Gastroesophageal sphincter (tissue), 4 donors: Measurements from ENCODE around the gene ESR2. TPM values are rescaled to one million over a fixed set of nuclear protein-coding genes. Genes with fewer than 3 reads are reported as not detected.

Experiments used
- ATAC-seq: fragments of 150-250 bp; one replicate; pipeline ENCODE4 v1.9.1; 2016; ENCODE audit warnings: mild to moderate bottlenecking, moderate library complexity
- H3K27ac ChIP-seq, 4 donors: fragments of 200-600 bp; sonication (generic) in 3 of 4; 1 replicate in 3 of 4; 2 replicates in 1 of 4; pipeline ENCODE4 v1.5.1; 2016 to 2019
- H3K27me3 ChIP-seq: fragments of 200-600 bp; sonication (generic); one replicate; pipeline ENCODE4 v1.5.1; 2019
- H3K36me3 ChIP-seq, 2 donors: fragments of 200-600 bp; sonication (generic); one replicate each; pipeline ENCODE4 v1.5.1; 2019; ENCODE audit warnings: control low read depth in 1 of 2
- H3K4me1 ChIP-seq, 3 donors: fragments of 200-600 bp; sonication (generic); 1 replicate in 2 of 3; 2 replicates in 1 of 3; pipeline ENCODE4 v1.5.1; 2016 to 2019; ENCODE audit warnings: control low read depth in 2 of 3
- H3K4me3 ChIP-seq, 2 donors: fragments of 200-600 bp; sonication (generic); one replicate each; pipeline ENCODE4 v1.5.1; 2019; ENCODE audit warnings: mild to moderate bottlenecking in 1 of 2, moderate library complexity in 1 of 2
- H3K9me3 ChIP-seq, 3 donors: fragments of 200-600 bp; sonication (generic); one replicate each; pipeline ENCODE4 v1.5.1; 2017 to 2019; ENCODE audit warnings: control low read depth in 2 of 3
- EP300 ChIP-seq: sonication (generic); formaldehyde crosslinking; IDR thresholded peaks from one replicate; pipeline ENCODE4 v1.6.1; 2017; ENCODE audit warnings: antibody characterized with exemption, mild to moderate bottlenecking
- POLR2A ChIP-seq, 2 donors: fragments of 450-650 bp; IDR thresholded peaks; one replicate each; pipeline ENCODE4 v1.6.1; 2017; ENCODE audit warnings: antibody characterized with exemption in 2 of 2, mild to moderate bottlenecking in 2 of 2, moderate library complexity in 1 of 2
- POLR2AphosphoS5 ChIP-seq: sonication (generic); formaldehyde crosslinking; IDR thresholded peaks from one replicate; pipeline ENCODE4 v1.6.1; 2017; ENCODE audit warnings: antibody characterized with exemption
- WGBS, 2 donors: methylation state at CpG; one replicate each; pipeline ENCODE4 v1.1.5; 2018; ENCODE audit warnings: low coverage in 1 of 2; 5-methylcytosine and 5-hydroxymethylcytosine counted together
- total RNA-seq, 4 donors: library from RNA; depleted of rRNA; stranded (reverse); fragments of >200 nt; gene quantifications; one replicate each; pipeline ENCODE4 v1.1.0, GENCODE V29; 2016
- TF ChIP-seq, protein P1 (sequence below), 4 experiments: fragments of 200-600 bp in 2 of 4; fragments of 450-650 bp in 2 of 4; sonication (generic) in 1 of 4; IDR thresholded peaks; one replicate each; pipeline ENCODE4 v1.5.1; 2017 to 2019; ENCODE audit warnings: antibody characterized with exemption in 4 of 4, mild to moderate bottlenecking in 2 of 4, moderate library complexity in 2 of 4

ESR2 gene
- total RNA-seq, 4 donors from 2014 or later = 0.23 to 2.5 (median 0.40) TPM; not detected in 1

DNA sequence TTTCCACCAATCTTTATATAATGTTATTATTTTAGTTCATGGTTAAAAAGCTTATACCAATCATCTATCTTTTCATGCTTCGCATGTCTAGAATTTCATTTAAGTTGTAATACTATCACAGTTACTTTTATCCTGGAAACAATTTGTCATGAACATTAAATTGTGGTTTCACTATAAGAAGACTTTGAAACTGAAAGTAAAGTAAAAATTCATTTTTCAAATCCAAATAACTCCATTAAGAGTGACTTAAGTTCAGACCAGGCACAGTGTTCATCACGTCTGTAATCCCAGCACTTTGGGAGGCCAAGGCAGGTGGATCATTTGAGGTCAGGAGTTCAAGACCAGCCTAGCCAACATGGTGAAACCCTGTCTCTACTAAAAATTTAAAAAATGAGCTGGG is 12.4 kb downstream of the ESR2 start:
- no peak for ATAC-seq

DNA sequence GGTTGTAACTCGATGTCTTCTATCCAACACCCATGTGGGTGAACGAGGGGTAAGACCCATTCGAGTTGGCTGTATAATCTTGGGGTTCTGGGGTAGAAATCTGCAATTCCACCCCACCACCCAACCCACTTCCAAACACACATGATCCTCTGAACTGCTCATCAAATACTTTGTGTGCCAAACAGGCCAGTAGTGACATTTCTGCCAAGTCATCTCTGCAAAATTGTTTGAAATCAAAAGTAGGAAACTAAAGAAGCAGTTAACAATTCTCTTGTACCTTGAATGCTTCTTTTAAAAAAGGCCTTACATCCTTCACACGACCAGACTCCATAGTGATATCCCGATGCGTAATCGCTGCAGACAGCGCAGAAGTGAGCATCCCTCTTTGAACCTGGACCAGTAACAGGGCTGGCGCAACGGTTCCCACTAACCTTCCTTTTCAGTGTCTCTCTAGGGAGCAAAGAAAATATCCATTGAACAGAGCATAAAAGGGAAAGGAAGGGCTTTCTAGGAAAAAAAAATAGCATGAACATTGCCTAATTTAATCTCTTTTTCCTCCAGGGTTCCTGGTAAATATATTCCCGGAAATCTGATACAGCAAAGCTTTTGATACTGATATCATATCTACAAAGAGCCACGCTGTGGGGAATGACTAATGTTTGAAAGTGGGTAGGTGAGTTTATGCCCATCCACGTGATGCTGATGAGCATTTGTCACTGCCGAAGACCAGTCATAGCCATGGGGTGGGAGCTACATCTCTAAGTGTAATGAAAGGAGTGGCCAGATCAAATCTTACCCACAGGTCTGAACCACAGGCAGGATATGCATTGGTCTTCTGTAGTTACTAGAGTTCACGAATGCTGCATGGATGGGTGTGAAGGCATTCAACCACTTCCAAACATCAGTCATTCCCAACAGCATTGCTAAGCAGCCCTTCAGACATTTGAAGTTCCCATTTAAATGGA is 14.2 kb downstream of the ESR2 start:
- 71 to 91% methylated on average over 6 to 14 of the region's 15 CpGs for WGBS, 2 donors
- H3K36me3 ChIP-seq = no peaks in the 10 kb centered on the region
- H3K4me3 ChIP-seq = no peak overlapping the region
- peaks cover 2% of the 10 kb centered on the region for H3K27me3 ChIP-seq
- H3K27ac ChIP-seq = no peak overlapping the region
- TF ChIP-seq POLR2A (IDR thresholded peaks at IDR 0.05) = no peak
- TF ChIP-seq, protein P1, sequence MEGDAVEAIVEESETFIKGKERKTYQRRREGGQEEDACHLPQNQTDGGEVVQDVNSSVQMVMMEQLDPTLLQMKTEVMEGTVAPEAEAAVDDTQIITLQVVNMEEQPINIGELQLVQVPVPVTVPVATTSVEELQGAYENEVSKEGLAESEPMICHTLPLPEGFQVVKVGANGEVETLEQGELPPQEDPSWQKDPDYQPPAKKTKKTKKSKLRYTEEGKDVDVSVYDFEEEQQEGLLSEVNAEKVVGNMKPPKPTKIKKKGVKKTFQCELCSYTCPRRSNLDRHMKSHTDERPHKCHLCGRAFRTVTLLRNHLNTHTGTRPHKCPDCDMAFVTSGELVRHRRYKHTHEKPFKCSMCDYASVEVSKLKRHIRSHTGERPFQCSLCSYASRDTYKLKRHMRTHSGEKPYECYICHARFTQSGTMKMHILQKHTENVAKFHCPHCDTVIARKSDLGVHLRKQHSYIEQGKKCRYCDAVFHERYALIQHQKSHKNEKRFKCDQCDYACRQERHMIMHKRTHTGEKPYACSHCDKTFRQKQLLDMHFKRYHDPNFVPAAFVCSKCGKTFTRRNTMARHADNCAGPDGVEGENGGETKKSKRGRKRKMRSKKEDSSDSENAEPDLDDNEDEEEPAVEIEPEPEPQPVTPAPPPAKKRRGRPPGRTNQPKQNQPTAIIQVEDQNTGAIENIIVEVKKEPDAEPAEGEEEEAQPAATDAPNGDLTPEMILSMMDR (IDR thresholded peaks at IDR 0.05) = no peak
- no peak for TF ChIP-seq POLR2AphosphoS5
- no peak for TF ChIP-seq EP300
- no peak for ATAC-seq
- no peaks in the 10 kb centered on the region for H3K9me3 ChIP-seq
- H3K4me1 ChIP-seq = no peaks in the 10 kb centered on the region

More for the DNA sequence above, 12.4 kb downstream of the ESR2 start:
- Histone ChIP-seq H3K4me1 (no peaks in the 10 kb centered on the region), H3K4me3 (no peak overlapping the region), H3K9me3 (no peaks in the 10 kb centered on the region), H3K36me3 (no peaks in the 10 kb centered on the region), H3K27me3 (peaks cover 16% of the 10 kb centered on the region), H3K27ac (no peak overlapping the region)
- 50 to 52% methylated on average over 2 of the region's 2 CpGs for WGBS, 2 donors
- TF ChIP-seq POLR2AphosphoS5 (no peak), POLR2A (IDR thresholded peaks at IDR 0.05) (no peak), EP300 (no peak)
- TF ChIP-seq, protein P1 (IDR thresholded peaks at IDR 0.05) = no peak

DNA sequence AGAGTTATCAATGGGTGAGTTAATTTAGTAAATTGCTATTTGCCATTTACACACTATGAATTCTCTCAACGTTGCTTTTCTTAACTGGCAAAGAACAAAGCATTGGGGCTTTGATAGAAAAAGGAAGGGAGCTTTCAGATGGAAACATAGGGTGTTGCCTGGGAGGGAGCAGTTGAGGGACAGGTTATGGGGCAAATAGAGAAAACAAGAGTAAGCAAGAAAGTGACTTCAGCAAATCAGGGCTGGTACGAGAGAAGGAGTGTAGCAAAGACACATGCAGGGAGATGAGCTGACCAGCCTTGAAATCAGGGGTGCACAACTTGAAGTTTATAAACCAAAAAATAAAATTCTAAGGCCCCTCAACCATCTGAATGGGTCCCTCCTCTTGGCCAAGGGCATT is 15.7 kb downstream of the ESR2 start:
- H3K4me1 ChIP-seq = no peaks in the 10 kb centered on the region
- no peaks in the 10 kb centered on the region for H3K36me3 ChIP-seq
- H3K27ac ChIP-seq = no peak overlapping the region
- TF ChIP-seq POLR2A (IDR thresholded peaks at IDR 0.05) = no peak
- no peak for TF ChIP-seq EP300
- no peak for TF ChIP-seq POLR2AphosphoS5
- TF ChIP-seq, protein P1 (IDR thresholded peaks at IDR 0.05) = no peak
- WGBS, 2 donors = 60 to 91% methylated on average over 1 to 2 of the region's 2 CpGs
- no peaks in the 10 kb centered on the region for H3K27me3 ChIP-seq
- no peaks in the 10 kb centered on the region for H3K9me3 ChIP-seq
- no peak for ATAC-seq
- H3K4me3 ChIP-seq = no peak overlapping the region

DNA sequence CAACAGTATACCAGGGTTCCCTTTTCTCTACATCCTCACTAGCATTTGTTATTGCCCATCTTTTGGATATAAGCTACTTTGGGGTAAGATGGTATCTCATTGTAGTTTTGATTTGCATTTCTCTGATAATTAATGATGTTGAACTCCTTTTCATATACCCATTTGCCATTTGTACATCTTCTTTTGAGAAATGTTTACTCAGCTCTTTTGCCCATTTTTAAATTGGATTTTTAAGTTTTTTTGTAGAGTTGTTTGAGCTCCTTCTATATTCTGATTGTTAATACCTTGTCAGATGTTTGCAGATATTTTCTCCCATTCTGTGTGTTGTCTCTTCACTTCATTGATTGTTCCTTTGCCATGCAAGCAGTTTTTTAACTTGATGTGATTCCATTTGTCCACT is 22.2 kb downstream of the ESR2 start:
- Histone ChIP-seq H3K9me3 (no peaks in the 10 kb centered on the region), H3K27me3 (no peaks in the 10 kb centered on the region), H3K4me1 (no peaks in the 10 kb centered on the region), H3K4me3 (no peak overlapping the region), H3K27ac (no peak overlapping the region), H3K36me3 (no peaks in the 10 kb centered on the region)
- TF ChIP-seq EP300 (no peak), POLR2AphosphoS5 (no peak), POLR2A (IDR thresholded peaks at IDR 0.05) (no peak)
- TF ChIP-seq, protein P1 (IDR thresholded peaks at IDR 0.05) = no peak
- ATAC-seq = no peak

DNA sequence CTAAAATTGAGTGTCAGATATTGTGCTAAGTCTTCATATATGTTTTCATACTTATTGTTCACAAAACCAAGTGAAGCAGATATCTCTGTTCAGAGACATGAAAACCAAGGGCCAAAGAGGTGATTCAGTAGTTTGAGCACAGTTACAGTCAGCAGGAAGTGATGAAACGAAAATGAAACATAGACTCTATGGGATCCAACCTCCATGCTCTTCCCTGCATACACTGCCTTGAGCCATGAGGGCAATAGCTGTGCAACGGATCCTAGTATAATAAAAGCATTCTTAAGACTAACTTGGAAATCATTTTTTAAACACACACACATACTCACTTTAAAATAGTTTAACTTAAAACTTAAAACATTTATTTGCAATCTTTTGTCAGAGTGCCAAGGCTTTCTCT is 27.9 kb downstream of the ESR2 start:
- 4 to 18% methylated on average over 2 of the region's 2 CpGs for WGBS, 2 donors
- Histone ChIP-seq H3K27me3 (no peaks in the 10 kb centered on the region), H3K9me3 (no peaks in the 10 kb centered on the region), H3K4me3 (no peak overlapping the region), H3K27ac (no peak overlapping the region), H3K4me1 (no peaks in the 10 kb centered on the region), H3K36me3 (no peaks in the 10 kb centered on the region)
- ATAC-seq = no peak
- TF ChIP-seq, protein P1 (IDR thresholded peaks at IDR 0.05) = no peak
- TF ChIP-seq POLR2AphosphoS5 (no peak), POLR2A (IDR thresholded peaks at IDR 0.05) (no peak)
